ENCODE results near the gene BCL2. TPM values are rescaled to one million over a fixed set of nuclear protein-coding genes. Genes with fewer than 3 reads are reported as not detected.

Gene BCL2
- total and polyA plus RNA-seq, 9 of the 15 experiments (the other 6 are each of a cell fraction or from before 2014, with no cell fraction given), result 0.10 to 1.1 (median 0.65) TPM

DNA sequence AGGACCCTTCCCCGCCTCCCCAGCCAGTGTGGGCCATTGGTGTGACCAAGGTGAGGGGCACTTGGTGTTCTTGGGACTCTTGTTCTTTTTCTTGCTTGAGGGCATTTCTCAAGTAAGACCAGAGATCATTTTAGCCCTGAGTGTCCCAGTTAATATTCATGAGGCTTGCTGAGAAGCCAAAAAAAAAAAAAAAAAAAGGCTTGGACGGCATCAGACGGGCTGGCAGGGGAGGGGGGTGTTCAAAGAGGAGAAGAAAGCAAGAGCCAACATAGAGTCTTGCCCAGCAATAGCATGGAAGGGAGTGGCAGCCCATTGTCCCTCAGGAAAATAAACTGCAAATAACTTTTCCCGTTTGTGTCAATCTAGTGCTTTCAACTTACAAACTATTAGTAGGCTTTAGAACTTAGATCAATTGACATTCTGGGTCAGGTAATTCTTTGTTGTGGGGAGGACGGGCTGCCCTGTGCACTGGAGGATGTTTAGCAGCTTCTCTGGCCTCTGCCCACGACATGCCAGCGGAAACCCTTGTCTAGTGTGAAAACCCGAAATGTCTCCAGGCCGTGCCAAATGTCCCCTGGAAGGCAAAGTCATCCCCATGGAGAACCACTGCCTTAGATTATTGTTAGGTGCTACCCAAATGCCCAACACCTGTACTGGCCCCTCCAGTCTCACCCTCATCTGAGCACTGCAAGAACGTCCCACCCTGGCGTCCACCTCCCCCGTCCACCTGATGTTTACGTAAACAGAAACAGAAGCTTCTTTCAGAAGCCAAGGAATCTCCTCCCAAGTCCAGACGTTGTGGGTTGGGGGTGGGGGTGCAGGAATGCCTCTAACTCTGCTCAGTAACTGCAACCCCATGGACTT, 163.4 kb downstream of the BCL2 start (continued):
- TF ChIP-seq, protein P1, sequence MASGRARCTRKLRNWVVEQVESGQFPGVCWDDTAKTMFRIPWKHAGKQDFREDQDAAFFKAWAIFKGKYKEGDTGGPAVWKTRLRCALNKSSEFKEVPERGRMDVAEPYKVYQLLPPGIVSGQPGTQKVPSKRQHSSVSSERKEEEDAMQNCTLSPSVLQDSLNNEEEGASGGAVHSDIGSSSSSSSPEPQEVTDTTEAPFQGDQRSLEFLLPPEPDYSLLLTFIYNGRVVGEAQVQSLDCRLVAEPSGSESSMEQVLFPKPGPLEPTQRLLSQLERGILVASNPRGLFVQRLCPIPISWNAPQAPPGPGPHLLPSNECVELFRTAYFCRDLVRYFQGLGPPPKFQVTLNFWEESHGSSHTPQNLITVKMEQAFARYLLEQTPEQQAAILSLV (tag; IDR thresholded peaks at IDR 0.05), result no peak
- TF ChIP-seq RNF219 (CRISPR knock-in tag; IDR thresholded peaks at IDR 0.05) (no peak), CBX3 (IDR thresholded peaks at IDR 0.05; ENCODE audit: borderline replicate concordance in 1 of 2, low read length in 2 of 2) (no peak), MTA3 (IDR thresholded peaks at IDR 0.05; ENCODE audit: borderline replicate concordance) (no peak), HMG20B (CRISPR knock-in tag; IDR thresholded peaks at IDR 0.05) (no peak), ZNF436 (CRISPR knock-in tag; IDR thresholded peaks at IDR 0.05) (no peak), ZNF282 (CRISPR knock-in tag; IDR thresholded peaks at IDR 0.05) (no peak), NFIC (IDR thresholded peaks at IDR 0.05) (no peak)

Data from K562 (cell line).